B cell (primary cell): ENCODE results near the gene MVD. TPM values are rescaled to one million over a fixed set of nuclear protein-coding genes. Genes with fewer than 3 reads are reported as not detected.

Source experiments
- ATAC-seq: fragments of 200-7000 bp; cut with Tn5 transposase; one replicate; pipeline ENCODE4 v1.10.0; 2021; ENCODE audit warnings: low read depth, mild to moderate bottlenecking, moderate number of reproducible peaks, moderate library complexity
- CTCF ChIA-PET: fragments of 350-600 bp; sonication (Branson Sonifier 250); formaldehyde crosslinking; loops from one replicate; lab custom pipeline; 2021; ENCODE audit warnings: antibody characterized with exemption, inconsistent platforms; lab: Charles Lee
- POLR2A ChIA-PET: fragments of 350-600 bp; sonication (Branson Sonifier 250); formaldehyde crosslinking; loops from one replicate; lab custom pipeline; 2021; ENCODE audit warnings: antibody characterized with exemption; lab: Charles Lee
- DNase-seq: peaks from one replicate; pipeline ENCODE4 v3.0.0; 2013
- H2AFZ ChIP-seq: 2 replicates; pipeline ENCODE4 v1.6.1; 2012; ENCODE audit warnings: mild to moderate bottlenecking, low read depth, low read length; ENCODE audit not compliant: insufficient read depth, poor library complexity, severe bottlenecking
- H3K27ac ChIP-seq, 2 donors: 1 replicate in 1 of 2; 2 replicates in 1 of 2; pipeline ENCODE4 v1.5.1; 2012 to 2013; ENCODE audit warnings: low read length in 2 of 2, mild to moderate bottlenecking in 2 of 2, moderate library complexity in 1 of 2
- H3K27me3 ChIP-seq, 4 experiments: fragments of 200-600 bp in 1 of 4; sonication (generic) in 1 of 4; replicated peaks in 1 of 4; 1 replicate in 2 of 4; 2 replicates in 2 of 4; pipeline versions ENCODE4 v1.6.1 to v1.7.0; 2013 to 2016; ENCODE audit warnings: low read length in 3 of 4, mild to moderate bottlenecking in 2 of 4, mixed read lengths in 1 of 4, moderate library complexity in 1 of 4; ENCODE audit not compliant: insufficient read depth in 4 of 4, control insufficient read depth in 3 of 4; ENCODE audit errors: control extremely low read depth in 1 of 4
- H3K36me3 ChIP-seq, 2 experiments: replicated peaks in 1 of 2; 1 replicate in 1 of 2; 2 replicates in 1 of 2; pipeline versions ENCODE4 v1.6.1 to v1.7.1; 2013; ENCODE audit warnings: low read length in 1 of 2; ENCODE audit not compliant: insufficient read depth in 2 of 2, control insufficient read depth in 1 of 2; ENCODE audit errors: control extremely low read depth in 1 of 2, extremely low read depth in 1 of 2
- H3K4me1 ChIP-seq, 2 donors: fragments of 200-600 bp in 1 of 2; sonication (generic) in 1 of 2; 1 replicate in 1 of 2; 2 replicates in 1 of 2; pipeline versions ENCODE4 v1.5.1 to v1.6.1; 2013 to 2017; ENCODE audit warnings: low read length in 2 of 2; ENCODE audit not compliant: control insufficient read depth in 2 of 2, insufficient read depth in 2 of 2
- H3K4me2 ChIP-seq: replicated peaks from 2 replicates; pipeline ENCODE3; 2012; ENCODE audit warnings: mild to moderate bottlenecking, low read depth, low read length; ENCODE audit not compliant: poor library complexity, severe bottlenecking
- H3K4me3 ChIP-seq, 5 experiments: fragments of 200-600 bp in 1 of 5; sonication (generic) in 1 of 5; 1 replicate in 3 of 5; 2 replicates in 2 of 5; pipeline versions ENCODE4 v1.5.1 to v1.7.0; 2011 to 2016; ENCODE audit warnings: low read length in 4 of 5, mild to moderate bottlenecking in 4 of 5, low read depth in 2 of 5, control low read depth in 1 of 5, moderate library complexity in 1 of 5; ENCODE audit not compliant: insufficient read depth in 1 of 5; ENCODE audit errors: control extremely low read depth in 1 of 5, extremely low read depth in 1 of 5
- H3K79me2 ChIP-seq: fragments of 200-600 bp; sonication (generic); one replicate; pipeline ENCODE4 v1.6.0; 2016; ENCODE audit warnings: low read length; ENCODE audit not compliant: control insufficient read depth, insufficient read depth
- H3K9ac ChIP-seq: fragments of 200-600 bp; sonication (generic); 2 replicates; pipeline ENCODE4 v1.6.1; 2017; ENCODE audit warnings: mild to moderate bottlenecking, low read length, moderate library complexity
- H3K9me3 ChIP-seq, 3 donors: one replicate each; pipeline versions ENCODE4 v1.6.1 to v1.7.1; 2013; ENCODE audit warnings: low read length in 2 of 3; ENCODE audit not compliant: control insufficient read depth in 2 of 3, insufficient read depth in 1 of 3; ENCODE audit errors: control extremely low read depth in 1 of 3
- H4K20me1 ChIP-seq: 2 replicates; pipeline ENCODE4 v1.6.0; 2012; ENCODE audit warnings: mild to moderate bottlenecking, low read length; ENCODE audit not compliant: insufficient read depth, control insufficient read depth, poor library complexity, severe bottlenecking
- H3K27ac Mint-ChIP-seq: one replicate; pipeline ENCODE4 v1.8.0; 2021; ENCODE audit warnings: mixed read lengths
- H3K27me3 Mint-ChIP-seq: one replicate; pipeline ENCODE4 v1.8.0; 2021; ENCODE audit warnings: mixed read lengths
- H3K4me1 Mint-ChIP-seq: one replicate; pipeline ENCODE4 v1.8.0; 2021; ENCODE audit warnings: mixed read lengths
- H3K4me3 Mint-ChIP-seq: one replicate; pipeline ENCODE4 v1.8.0; 2021; ENCODE audit warnings: mixed read lengths
- H3K9me3 Mint-ChIP-seq: one replicate; pipeline ENCODE4 v1.8.0; 2022; ENCODE audit warnings: mixed read lengths; ENCODE audit not compliant: insufficient read depth
- EZH2 ChIP-seq: IDR thresholded peaks from 2 replicates; pipeline ENCODE4 v1.6.1; 2012; ENCODE audit warnings: borderline replicate concordance, low read depth, mild to moderate bottlenecking, moderate library complexity, low read length; ENCODE audit not compliant: insufficient read depth, poor library complexity, severe bottlenecking
- WGBS: methylation state at CpG from one replicate; pipeline ENCODE4 v1.1.5; 2013; ENCODE audit warnings: missing lambda C conversion rate; ENCODE audit not compliant: insufficient coverage; 5-methylcytosine and 5-hydroxymethylcytosine counted together
- intact Hi-C: fragments of 100-400 bp; cut with micrococcal nuclease; formaldehyde crosslinking; loops from one replicate; pipeline ENCODE4 v1.10.0; 2022
- polyA plus RNA-seq: library from polyadenylated mRNA; depleted of rRNA; stranded (reverse); fragments of >200 nt; gene quantifications from 2 replicates; pipeline ENCODE4 v1.2.3, GENCODE V29; 2012
- total RNA-seq, 2 donors: library from RNA; stranded (reverse); fragments of 120-200 nt in 1 of 2; gene quantifications; 1 replicate in 1 of 2; 2 replicates in 1 of 2; pipeline versions ENCODE4 v1.2.3 to v1.2.4, GENCODE V29; 2013 to 2022
- TF ChIP-seq, protein P1 (sequence below): fragments of 200-600 bp; IDR thresholded peaks from one replicate; pipeline ENCODE4 v1.8.0; 2022; ENCODE audit warnings: antibody characterized with exemption, mild to moderate bottlenecking

MVD gene
- total and polyA plus RNA-seq, 2 donors (not counting 1 experiment from before 2014, with no cell fraction given), result 40.9 to 95.4 TPM

- peaks cover 63% of the 10 kb centered on the region for H3K79me2 ChIP-seq
- peaks cover 0 to 43% of the 10 kb centered on the region in 2 experiments for H3K36me3 ChIP-seq
- H2AFZ ChIP-seq, result peak overlapping the region; percentile 44
- peak overlapping the region; percentile 84 to 91 for H3K27ac ChIP-seq
- no peaks in the 10 kb centered on the region for H3K9me3 Mint-ChIP-seq
- POLR2A ChIA-PET, result interaction anchor here (0.6 to 2.6 kb wide), 11 partner anchors 9 to 131 kb away, joined by 3 to 14 read pairs (median 4); partner anchors contain the start of genes IL17C, SNAI3 and ZC3H18
- H3K4me3 ChIP-seq, result peak overlapping the region; percentile 32 to 69 (median 54)
- H3K27ac Mint-ChIP-seq, result peak overlapping the region; percentile 96
- H4K20me1 ChIP-seq, result peaks cover 21% of the 10 kb centered on the region
- H3K27me3 Mint-ChIP-seq, result no peaks in the 10 kb centered on the region
- H3K4me1 ChIP-seq, result peaks cover 61 to 83% of the 10 kb centered on the region in 2 donors
- H3K9me3 ChIP-seq, result no peaks in the 10 kb centered on the region
- CTCF ChIA-PET, result interaction anchor here (1.0 to 2.1 kb wide), 6 partner anchors 10 to 36 kb away, joined by 3 to 13 read pairs (median 5); no protein-coding TSS in a partner anchor
- ATAC-seq (peak; percentile 79), DNase-seq (peak; percentile 91)
- WGBS, result 2% methylated on average over 41 of the region's 42 CpGs
- no peaks in the 10 kb centered on the region for H3K27me3 ChIP-seq
- intact Hi-C loops, result loop anchor here (1.0 to 2.0 kb wide), 5 partner anchors 15 to 66 kb away; partner anchors contain the start of genes CYBA, MVD and SNAI3
- TF ChIP-seq EZH2, result no peak
- H3K9ac ChIP-seq, result peak overlapping the region; percentile 60
- H3K4me3 Mint-ChIP-seq, result peak overlapping the region; percentile 84
- peak overlapping the region; percentile 98 for H3K4me2 ChIP-seq
- H3K4me1 Mint-ChIP-seq, result peaks cover 70% of the 10 kb centered on the region
Observed at GRCh38 chr16:88700636-88701482, 38.0 kb upstream of the MVD start.

GRCh38 chr16:88700322-88700635, 37.4 kb upstream of the MVD start:
- peaks cover 67% of the 10 kb centered on the region for H3K4me1 Mint-ChIP-seq
- peak overlapping the region; percentile 98 for H3K4me2 ChIP-seq

More at GRCh38 chr16:88700322-88700635, 37.4 kb upstream of the MVD start:
- no peaks in the 10 kb centered on the region for H3K9me3 Mint-ChIP-seq
- Histone ChIP-seq H3K4me3 (peak overlapping the region; percentile 32 to 69 (median 54)), H3K27ac (peak overlapping the region; percentile 84 to 91), H3K4me1 (peaks cover 58 to 79% of the 10 kb centered on the region in 2 donors), H4K20me1 (peaks cover 27% of the 10 kb centered on the region), H3K9me3 (no peaks in the 10 kb centered on the region), H3K79me2 (peaks cover 58% of the 10 kb centered on the region), H3K36me3 (peaks cover 0 to 49% of the 10 kb centered on the region in 2 experiments), H3K9ac (peak overlapping the region; percentile 60), H2AFZ (peak overlapping the region; percentile 44), H3K27me3 (no peaks in the 10 kb centered on the region)
- H3K27me3 Mint-ChIP-seq, result no peaks in the 10 kb centered on the region
- DNase-seq (no peak), ATAC-seq (no peak)
- 31% methylated on average over 14 of the region's 14 CpGs for WGBS
- CTCF ChIA-PET, result interaction anchor here (1.0 to 2.1 kb wide), 5 partner anchors 11 to 37 kb away, joined by 3 to 13 read pairs (median 6); no protein-coding TSS in a partner anchor
- POLR2A ChIA-PET, result interaction anchor here (0.6 to 2.6 kb wide), 6 partner anchors 8 to 130 kb away, joined by 3 to 14 read pairs (median 6); partner anchors contain the start of gene ZC3H18
- TF ChIP-seq EZH2, result no peak
- TF ChIP-seq, protein P1, sequence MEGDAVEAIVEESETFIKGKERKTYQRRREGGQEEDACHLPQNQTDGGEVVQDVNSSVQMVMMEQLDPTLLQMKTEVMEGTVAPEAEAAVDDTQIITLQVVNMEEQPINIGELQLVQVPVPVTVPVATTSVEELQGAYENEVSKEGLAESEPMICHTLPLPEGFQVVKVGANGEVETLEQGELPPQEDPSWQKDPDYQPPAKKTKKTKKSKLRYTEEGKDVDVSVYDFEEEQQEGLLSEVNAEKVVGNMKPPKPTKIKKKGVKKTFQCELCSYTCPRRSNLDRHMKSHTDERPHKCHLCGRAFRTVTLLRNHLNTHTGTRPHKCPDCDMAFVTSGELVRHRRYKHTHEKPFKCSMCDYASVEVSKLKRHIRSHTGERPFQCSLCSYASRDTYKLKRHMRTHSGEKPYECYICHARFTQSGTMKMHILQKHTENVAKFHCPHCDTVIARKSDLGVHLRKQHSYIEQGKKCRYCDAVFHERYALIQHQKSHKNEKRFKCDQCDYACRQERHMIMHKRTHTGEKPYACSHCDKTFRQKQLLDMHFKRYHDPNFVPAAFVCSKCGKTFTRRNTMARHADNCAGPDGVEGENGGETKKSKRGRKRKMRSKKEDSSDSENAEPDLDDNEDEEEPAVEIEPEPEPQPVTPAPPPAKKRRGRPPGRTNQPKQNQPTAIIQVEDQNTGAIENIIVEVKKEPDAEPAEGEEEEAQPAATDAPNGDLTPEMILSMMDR, result no peak
- H3K4me3 Mint-ChIP-seq, result peak overlapping the region; percentile 84
- intact Hi-C loops, result loop anchor here (2.0 kb wide), 3 partner anchors 37 to 65 kb away; partner anchors contain the start of gene MVD
- H3K27ac Mint-ChIP-seq, result peak overlapping the region; percentile 96
